Neural progenitor cell (in vitro differentiated cells): ENCODE results near the gene INTS6.

Experiments used
- CTCF ChIP-seq: fragments of 200-600 bp; sonication (generic); IDR thresholded peaks from 2 replicates; pipeline ENCODE4 v1.5.1; 2017; ENCODE audit warnings: antibody characterized with exemption, mild to moderate bottlenecking
- EZH2phosphoT487 ChIP-seq: fragments of 200-600 bp; sonication (generic); IDR thresholded peaks from 2 replicates; pipeline ENCODE4 v1.6.1; 2017; ENCODE audit warnings: antibody characterized with exemption

GRCh38 chr13:51475727-51476501 lies 23.1 kb upstream of the INTS6 start:
- TF ChIP-seq CTCF (no peak), EZH2phosphoT487 (no peak)
